Loucy (cell line): ENCODE measurements around the gene LCE3C.

ENCODE experiments used
- H2AFZ ChIP-seq: fragments of 200-600 bp; sonication (generic); 2 replicates; pipeline ENCODE4 v1.6.0; 2016; ENCODE audit warnings: antibody characterized with exemption, mild to moderate bottlenecking, low read length, moderate library complexity
- H3F3A ChIP-seq: fragments of 200-600 bp; 2 replicates; pipeline ENCODE4 v1.6.0; 2016; ENCODE audit warnings: antibody characterized with exemption, low read depth, mild to moderate bottlenecking
- H3K27me3 ChIP-seq: fragments of 200-600 bp; sonication (generic); 2 replicates; pipeline ENCODE4 v1.6.1; 2014; ENCODE audit warnings: low read length, mild to moderate bottlenecking; ENCODE audit not compliant: insufficient read depth, poor library complexity, severe bottlenecking
- H3K36me3 ChIP-seq: fragments of 200-600 bp; sonication (generic); 2 replicates; pipeline ENCODE4 v1.6.1; 2016; ENCODE audit warnings: low read length; ENCODE audit not compliant: insufficient read depth
- H3K4me1 ChIP-seq: fragments of 200-600 bp; sonication (generic); 2 replicates; pipeline ENCODE4 v1.5.1; 2014; ENCODE audit warnings: low read length, mild to moderate bottlenecking; ENCODE audit not compliant: insufficient read depth, poor library complexity, severe bottlenecking
- H3K4me2 ChIP-seq: fragments of 200-600 bp; sonication (generic); 2 replicates; pipeline ENCODE4 v1.6.0; 2014; ENCODE audit warnings: antibody characterized with exemption, low read length, low read depth, mild to moderate bottlenecking; ENCODE audit not compliant: poor library complexity, severe bottlenecking
- H3K4me3 ChIP-seq: fragments of 200-600 bp; sonication (generic); 2 replicates; pipeline ENCODE4 v1.5.1; 2014; ENCODE audit warnings: low read length, mild to moderate bottlenecking, mixed read lengths; ENCODE audit not compliant: poor library complexity, severe bottlenecking
- H3K79me2 ChIP-seq: fragments of 200-600 bp; sonication (generic); 2 replicates; pipeline ENCODE4 v1.6.1; 2014; ENCODE audit warnings: low read length; ENCODE audit not compliant: insufficient read depth
- H3K9ac ChIP-seq: fragments of 200-600 bp; sonication (generic); 2 replicates; pipeline ENCODE4 v1.6.0; 2014; ENCODE audit warnings: mild to moderate bottlenecking, low read depth, low read length, moderate library complexity; ENCODE audit not compliant: poor library complexity, severe bottlenecking
- H3K9me2 ChIP-seq: fragments of 200-600 bp; sonication (generic); replicated peaks from 2 replicates; pipeline ENCODE4 v1.6.1; 2016; ENCODE audit warnings: low read depth, low read length, mixed read lengths
- H3K9me3 ChIP-seq: fragments of 200-600 bp; sonication (generic); 2 replicates; pipeline ENCODE4 v1.6.1; 2014; ENCODE audit warnings: mild to moderate bottlenecking, antibody characterized with exemption, low read length, low read depth; ENCODE audit not compliant: insufficient read depth
- H4K20me1 ChIP-seq: fragments of 200-600 bp; sonication (generic); 2 replicates; pipeline ENCODE4 v1.6.0; 2014; ENCODE audit warnings: antibody characterized with exemption, low read length, mild to moderate bottlenecking; ENCODE audit not compliant: insufficient read depth, poor library complexity, severe bottlenecking
- EZH2phosphoT487 ChIP-seq: fragments of 200-600 bp; IDR thresholded peaks from 2 replicates; pipeline ENCODE4 v1.6.1; 2018; ENCODE audit warnings: antibody characterized with exemption, mild to moderate bottlenecking, moderate library complexity, borderline replicate concordance
- TF ChIP-seq, protein P1 (sequence below): fragments of 200-600 bp; sonication (generic); conservative IDR thresholded peaks from 2 replicates; pipeline ENCODE4 v1.5.1; 2014; ENCODE audit warnings: mild to moderate bottlenecking, antibody characterized with exemption, low read length

The LCE3C gene

DNA sequence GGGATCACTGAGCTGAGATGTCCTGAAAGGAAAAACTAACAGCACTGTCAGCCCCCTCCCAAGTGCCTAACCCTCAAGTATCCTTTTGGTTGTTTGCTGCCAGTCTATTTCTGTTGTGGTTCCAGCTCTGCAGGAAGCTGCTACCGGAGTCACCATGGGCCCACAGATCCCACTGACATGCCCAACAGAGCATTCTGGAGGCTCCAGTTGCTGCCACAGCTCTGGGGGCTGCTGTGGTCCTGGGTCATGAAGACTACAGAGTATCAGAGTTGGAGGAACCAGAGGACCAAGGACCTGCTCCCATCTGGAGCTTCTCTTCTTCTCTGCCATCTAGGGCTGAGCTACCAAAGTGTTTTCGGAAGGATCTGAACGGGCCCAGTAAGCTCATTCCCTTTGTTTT lies 22.0 kb downstream of the LCE3C start:
- no peaks in the 10 kb centered on the region for H4K20me1 ChIP-seq
- H3K4me2 ChIP-seq = no peak overlapping the region
- no peaks in the 10 kb centered on the region for H3K9me2 ChIP-seq
- no peaks in the 10 kb centered on the region for H3K27me3 ChIP-seq
- no peaks in the 10 kb centered on the region for H3K36me3 ChIP-seq
- peaks cover 10% of the 10 kb centered on the region; the same call in 1 of the 2 replicates for H3K9me3 ChIP-seq
- no peaks in the 10 kb centered on the region for H3F3A ChIP-seq
- no peak overlapping the region for H2AFZ ChIP-seq
- H3K9ac ChIP-seq = no peak overlapping the region
- H3K79me2 ChIP-seq = no peaks in the 10 kb centered on the region
- H3K4me1 ChIP-seq = no peaks in the 10 kb centered on the region
- TF ChIP-seq, protein P1, sequence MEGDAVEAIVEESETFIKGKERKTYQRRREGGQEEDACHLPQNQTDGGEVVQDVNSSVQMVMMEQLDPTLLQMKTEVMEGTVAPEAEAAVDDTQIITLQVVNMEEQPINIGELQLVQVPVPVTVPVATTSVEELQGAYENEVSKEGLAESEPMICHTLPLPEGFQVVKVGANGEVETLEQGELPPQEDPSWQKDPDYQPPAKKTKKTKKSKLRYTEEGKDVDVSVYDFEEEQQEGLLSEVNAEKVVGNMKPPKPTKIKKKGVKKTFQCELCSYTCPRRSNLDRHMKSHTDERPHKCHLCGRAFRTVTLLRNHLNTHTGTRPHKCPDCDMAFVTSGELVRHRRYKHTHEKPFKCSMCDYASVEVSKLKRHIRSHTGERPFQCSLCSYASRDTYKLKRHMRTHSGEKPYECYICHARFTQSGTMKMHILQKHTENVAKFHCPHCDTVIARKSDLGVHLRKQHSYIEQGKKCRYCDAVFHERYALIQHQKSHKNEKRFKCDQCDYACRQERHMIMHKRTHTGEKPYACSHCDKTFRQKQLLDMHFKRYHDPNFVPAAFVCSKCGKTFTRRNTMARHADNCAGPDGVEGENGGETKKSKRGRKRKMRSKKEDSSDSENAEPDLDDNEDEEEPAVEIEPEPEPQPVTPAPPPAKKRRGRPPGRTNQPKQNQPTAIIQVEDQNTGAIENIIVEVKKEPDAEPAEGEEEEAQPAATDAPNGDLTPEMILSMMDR = no peak
- TF ChIP-seq EZH2phosphoT487 = no peak
- H3K4me3 ChIP-seq = no peak overlapping the region

DNA sequence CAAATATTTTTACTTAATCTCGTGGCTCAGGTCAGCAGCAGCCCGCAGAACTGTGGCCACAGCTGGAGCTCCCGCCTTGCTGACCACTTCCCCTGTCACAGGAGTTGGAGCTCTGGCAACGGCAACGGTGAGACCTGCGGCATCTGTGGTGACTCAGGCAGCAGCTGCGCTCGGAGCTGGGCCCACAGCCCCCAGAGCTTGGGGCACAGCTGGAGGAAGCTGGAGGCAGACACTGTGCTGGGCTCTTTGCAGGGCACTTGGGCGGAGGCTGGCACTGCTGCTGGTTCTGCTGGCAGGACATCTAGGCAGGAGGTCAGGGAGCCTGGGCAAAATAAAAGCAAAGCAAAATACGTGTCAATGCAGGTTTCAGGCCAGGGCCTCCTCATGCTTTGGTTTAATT lies 22.8 kb downstream of the LCE3C start, which contains the start of gene LCE3A:
Gene LCE3A, minus strand, starts transcription at position 301 of the 400 bp plus-strand sequence. Its CDS starts 0 bp downstream, at position 301.
- Histone ChIP-seq H3K79me2 (no peaks in the 10 kb centered on the region), H3K9me2 (no peaks in the 10 kb centered on the region), H3K4me1 (no peaks in the 10 kb centered on the region), H3K36me3 (no peaks in the 10 kb centered on the region), H3F3A (no peaks in the 10 kb centered on the region), H3K4me3 (no peak within 1 kb of the TSS), H2AFZ (no peak within 1 kb of the TSS), H3K9ac (no peak within 1 kb of the TSS), H3K27me3 (no peaks in the 10 kb centered on the region), H3K4me2 (no peak within 1 kb of the TSS), H4K20me1 (no peaks in the 10 kb centered on the region), H3K9me3 (peaks cover 10% of the 10 kb centered on the region; the same call in 1 of the 2 replicates)
- TF ChIP-seq, protein P1 = no peak
- no peak for TF ChIP-seq EZH2phosphoT487

DNA sequence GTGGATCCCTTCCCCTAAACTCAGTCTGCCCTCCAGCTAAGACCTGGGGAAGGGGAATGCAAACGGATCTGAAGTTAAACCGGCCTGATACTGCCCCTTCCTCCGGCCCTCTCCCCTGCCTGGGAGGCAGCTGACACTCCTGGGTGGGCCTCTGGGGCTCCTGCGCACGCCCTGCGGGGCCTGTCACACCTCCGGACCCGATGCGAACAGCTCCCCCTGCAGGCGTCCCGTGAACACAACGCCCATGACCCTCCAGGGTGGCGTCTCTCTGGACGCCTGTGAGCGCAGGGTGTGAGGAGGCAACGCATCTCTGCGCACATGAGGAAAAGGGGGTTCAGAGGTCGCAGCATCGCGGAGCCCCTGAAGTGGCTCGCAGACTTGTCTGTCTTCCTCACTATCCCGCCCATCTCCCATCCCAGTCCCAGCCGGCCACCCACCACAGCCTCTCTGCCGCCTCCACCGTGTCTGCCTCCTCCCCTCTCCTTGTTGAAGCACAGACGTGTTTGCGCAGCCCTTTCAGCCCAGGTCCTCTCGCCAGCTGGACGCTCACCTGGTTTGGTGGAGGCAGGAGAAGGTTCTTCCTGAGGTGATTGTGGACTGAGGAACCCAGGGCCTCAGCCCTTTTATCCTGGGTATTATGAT lies 23.3 kb downstream of the LCE3C start:
- Histone ChIP-seq H3K9me3 (peaks cover 10% of the 10 kb centered on the region; the same call in 1 of the 2 replicates), H4K20me1 (no peaks in the 10 kb centered on the region), H3K9ac (no peak overlapping the region), H3F3A (no peaks in the 10 kb centered on the region), H3K4me3 (no peak overlapping the region), H3K4me1 (no peaks in the 10 kb centered on the region), H3K27me3 (no peaks in the 10 kb centered on the region), H3K4me2 (no peak overlapping the region), H2AFZ (no peak overlapping the region), H3K9me2 (no peaks in the 10 kb centered on the region), H3K79me2 (no peaks in the 10 kb centered on the region), H3K36me3 (no peaks in the 10 kb centered on the region)
- TF ChIP-seq, protein P1 = peak; percentile 44; the same call in 1 of the 2 replicates
- TF ChIP-seq EZH2phosphoT487 = no peak
